PC-3 (cell line): Measurements from ENCODE around the gene GGA1. TPM values are rescaled to one million over a fixed set of nuclear protein-coding genes. Genes with fewer than 3 reads are reported as not detected.
A peak's percentile ranks its signal among the peaks of the same experiment; 100 is the strongest.

Source experiments
- ATAC-seq: fragments of 200-7000 bp; cut with Tn5 transposase; 2 replicates; pipeline ENCODE4 v1.9.1; 2020; ENCODE audit warnings: mild to moderate bottlenecking, moderate library complexity
- BruUV-seq: library from RNA; stranded (reverse); fragments of 400-500 nt; replicated peaks from 2 replicates; lab custom pipeline; 2021; lab: Mats Ljungman, UMichigan
- CTCF ChIA-PET: fragments of 300-600 bp; sonication (Branson Sonifier 250); formaldehyde crosslinking; loops from one replicate; lab custom pipeline; 2022; ENCODE audit warnings: antibody characterized with exemption; lab: Charles Lee
- POLR2A ChIA-PET: fragments of 300-600 bp; sonication (Branson Sonifier 250); formaldehyde crosslinking; loops from one replicate; lab custom pipeline; 2022; ENCODE audit warnings: antibody characterized with exemption; ENCODE audit not compliant: unreplicated experiment; lab: Charles Lee
- DNase-seq: peaks from one replicate; pipeline ENCODE4 v3.0.0-alpha.2; 2015
- H2AFZ ChIP-seq: fragments of 300-600 bp; sonication (generic); 2 replicates; pipeline ENCODE4 v1.6.0; 2016; ENCODE audit warnings: antibody characterized with exemption, low read length
- H3F3A ChIP-seq: fragments of 300-600 bp; sonication (generic); one replicate; pipeline ENCODE4 v1.6.0; 2017; ENCODE audit warnings: antibody characterized with exemption, low read length, control low read depth, mild to moderate bottlenecking; ENCODE audit not compliant: unreplicated experiment
- H3K27ac ChIP-seq: fragments of 300-600 bp; sonication (generic); 2 replicates; pipeline ENCODE4 v1.5.1; 2016; ENCODE audit warnings: mild to moderate bottlenecking, low read length
- H3K27me3 ChIP-seq: fragments of 300-600 bp; sonication (generic); 2 replicates; pipeline ENCODE4 v1.6.1; 2016; ENCODE audit warnings: low read length, mixed read lengths
- H3K36me3 ChIP-seq: fragments of 300-600 bp; sonication (generic); 2 replicates; pipeline ENCODE4 v1.6.1; 2016; ENCODE audit warnings: low read depth, mixed run types, low read length, mixed read lengths
- H3K4me1 ChIP-seq: fragments of 300-600 bp; sonication (generic); 2 replicates; pipeline ENCODE4 v1.5.1; 2016; ENCODE audit warnings: low read length; ENCODE audit not compliant: insufficient read depth
- H3K4me2 ChIP-seq: fragments of 300-600 bp; sonication (generic); 2 replicates; pipeline ENCODE4 v1.6.0; 2016; ENCODE audit warnings: low read length
- H3K4me3 ChIP-seq: fragments of 300-600 bp; sonication (generic); 2 replicates; pipeline ENCODE4 v1.5.1; 2016; ENCODE audit warnings: mild to moderate bottlenecking, low read length, mixed read lengths
- H3K79me2 ChIP-seq: fragments of 300-600 bp; sonication (generic); 2 replicates; pipeline ENCODE4 v1.6.1; 2017; ENCODE audit warnings: low read length, mixed read lengths
- H3K9ac ChIP-seq: fragments of 300-600 bp; sonication (generic); 2 replicates; pipeline ENCODE4 v1.6.0; 2016; ENCODE audit warnings: mild to moderate bottlenecking, low read length
- H3K9me2 ChIP-seq: fragments of 300-600 bp; sonication (generic); replicated peaks from 2 replicates; pipeline ENCODE4 v1.6.1; 2016; ENCODE audit warnings: mixed run types, low read length, mixed read lengths
- H3K9me3 ChIP-seq: fragments of 300-600 bp; sonication (generic); 2 replicates; pipeline ENCODE4 v1.6.1; 2016; ENCODE audit warnings: low read length, mixed read lengths
- H4K20me1 ChIP-seq: fragments of 300-600 bp; sonication (generic); 2 replicates; pipeline ENCODE4 v1.6.1; 2016; ENCODE audit warnings: low read length, mixed read lengths
- EZH2 ChIP-seq: fragments of 300-600 bp; sonication (generic); IDR thresholded peaks from one replicate; pipeline ENCODE4 v1.6.1; 2017; ENCODE audit warnings: antibody characterized with exemption, mild to moderate bottlenecking, low read length; ENCODE audit not compliant: unreplicated experiment
- EZH2phosphoT487 ChIP-seq: fragments of 300-600 bp; sonication (generic); IDR thresholded peaks from 2 replicates; pipeline ENCODE4 v1.6.1; 2018; ENCODE audit warnings: mild to moderate bottlenecking, antibody characterized with exemption, low read length, borderline replicate concordance
- intact Hi-C: fragments of 100-400 bp; cut with micrococcal nuclease; formaldehyde crosslinking; loops from 2 replicates; pipeline ENCODE4 v1.9.0; 2023
- total RNA-seq: library from RNA; depleted of rRNA; stranded (reverse); fragments of >200 nt; gene quantifications from 2 replicates; pipeline ENCODE4 v1.2.3, GENCODE V29; 2014
- TF ChIP-seq, protein P1 (sequence below): fragments of 300-600 bp; sonication (generic); conservative IDR thresholded peaks from 2 replicates; pipeline ENCODE4 v1.5.1; 2017; ENCODE audit warnings: antibody characterized with exemption, low read depth, mild to moderate bottlenecking, low read length

GGA1 gene
- total RNA-seq, 1 experiment from 2014 or later: 49.1 TPM

DNA sequence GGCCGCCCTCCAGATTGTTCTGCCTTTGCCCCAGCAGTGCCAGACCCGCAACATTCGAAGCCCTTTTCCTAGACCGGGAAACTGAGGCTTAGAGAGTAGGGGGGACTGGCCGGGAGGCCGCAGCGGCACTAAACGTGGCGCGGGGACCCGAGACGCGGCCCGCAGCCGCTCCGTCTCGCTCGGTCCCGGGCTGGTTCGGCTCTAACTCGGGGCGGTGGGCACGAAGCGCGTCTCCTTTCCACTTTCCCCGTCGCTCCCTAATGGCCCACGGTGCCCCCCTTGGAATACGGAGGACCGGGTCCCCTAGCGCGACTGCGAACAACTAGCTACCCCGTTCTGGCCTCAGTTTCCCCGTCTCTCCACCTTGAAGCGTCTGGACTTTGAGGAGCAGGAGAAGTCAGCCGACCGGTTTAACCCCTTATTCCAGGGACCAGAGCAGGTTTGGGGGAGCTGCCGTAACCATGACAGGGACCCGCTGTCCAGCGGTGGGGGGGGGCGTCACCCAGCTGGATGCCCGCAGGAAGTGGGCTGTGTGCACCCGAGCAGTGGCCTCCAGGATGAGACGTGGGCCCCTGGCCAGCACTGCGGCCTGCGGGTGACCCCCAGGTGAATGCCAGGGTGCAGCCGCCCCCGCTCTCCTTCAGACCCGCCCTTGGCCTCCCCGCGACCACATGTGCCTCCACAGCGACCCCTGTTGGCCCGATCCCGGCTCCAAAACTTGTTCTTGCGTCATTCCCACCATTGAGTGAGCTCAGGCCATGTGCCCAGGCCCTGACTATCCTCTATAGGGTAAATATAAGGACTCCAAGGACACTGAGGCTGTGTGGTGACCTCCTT is 47.2 kb upstream of the GGA1 start:
- Histone ChIP-seq H3K4me3 (peak overlapping the region; percentile 87), H3K27ac (peak overlapping the region; percentile 75), H2AFZ (peak overlapping the region; percentile 32), H3F3A (peaks cover 5% of the 10 kb centered on the region), H3K9me2 (no peaks in the 10 kb centered on the region), H3K9me3 (no peaks in the 10 kb centered on the region), H3K9ac (peak overlapping the region; percentile 89), H3K4me1 (peaks cover 40% of the 10 kb centered on the region), H3K27me3 (no peaks in the 10 kb centered on the region), H3K36me3 (peaks cover 4% of the 10 kb centered on the region; the same call in 1 of the 2 replicates), H3K4me2 (peak overlapping the region; percentile 99), H3K79me2 (peaks cover 59% of the 10 kb centered on the region), H4K20me1 (peaks cover 13% of the 10 kb centered on the region)
- POLR2A ChIA-PET: interaction anchor here (0.5 to 0.6 kb wide), 3 partner anchors 47 to 1144 kb away, joined by 3 to 39 read pairs (median 3); partner anchors contain the start of gene GTPBP1
- TF ChIP-seq EZH2phosphoT487: no peak
- TF ChIP-seq, protein P1, sequence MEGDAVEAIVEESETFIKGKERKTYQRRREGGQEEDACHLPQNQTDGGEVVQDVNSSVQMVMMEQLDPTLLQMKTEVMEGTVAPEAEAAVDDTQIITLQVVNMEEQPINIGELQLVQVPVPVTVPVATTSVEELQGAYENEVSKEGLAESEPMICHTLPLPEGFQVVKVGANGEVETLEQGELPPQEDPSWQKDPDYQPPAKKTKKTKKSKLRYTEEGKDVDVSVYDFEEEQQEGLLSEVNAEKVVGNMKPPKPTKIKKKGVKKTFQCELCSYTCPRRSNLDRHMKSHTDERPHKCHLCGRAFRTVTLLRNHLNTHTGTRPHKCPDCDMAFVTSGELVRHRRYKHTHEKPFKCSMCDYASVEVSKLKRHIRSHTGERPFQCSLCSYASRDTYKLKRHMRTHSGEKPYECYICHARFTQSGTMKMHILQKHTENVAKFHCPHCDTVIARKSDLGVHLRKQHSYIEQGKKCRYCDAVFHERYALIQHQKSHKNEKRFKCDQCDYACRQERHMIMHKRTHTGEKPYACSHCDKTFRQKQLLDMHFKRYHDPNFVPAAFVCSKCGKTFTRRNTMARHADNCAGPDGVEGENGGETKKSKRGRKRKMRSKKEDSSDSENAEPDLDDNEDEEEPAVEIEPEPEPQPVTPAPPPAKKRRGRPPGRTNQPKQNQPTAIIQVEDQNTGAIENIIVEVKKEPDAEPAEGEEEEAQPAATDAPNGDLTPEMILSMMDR: peak; percentile 74
- BruUV-seq: no TSS peak
- peak; percentile 84 for DNase-seq
- intact Hi-C loops: no loop called here
- CTCF ChIA-PET: interaction anchor here (0.6 to 1.4 kb wide), 5 partner anchors 12 to 129 kb away, joined by 3 to 5 read pairs (median 5); no protein-coding TSS in a partner anchor
- ATAC-seq: peak; percentile 23

- Histone ChIP-seq H3K4me3 (peak overlapping the region; percentile 87), H3K4me2 (peak overlapping the region; percentile 99), H3K9ac (peak overlapping the region; percentile 89), H3K4me1 (peaks cover 48% of the 10 kb centered on the region), H2AFZ (no peak overlapping the region), H3K27me3 (no peaks in the 10 kb centered on the region), H3K9me3 (no peaks in the 10 kb centered on the region), H3K27ac (peak overlapping the region; percentile 75), H3K36me3 (peaks cover 8% of the 10 kb centered on the region), H3K9me2 (no peaks in the 10 kb centered on the region), H4K20me1 (peaks cover 17% of the 10 kb centered on the region), H3K79me2 (peaks cover 63% of the 10 kb centered on the region), H3F3A (peaks cover 5% of the 10 kb centered on the region)
- ChIA-PET POLR2A (interaction anchor here (0.5 to 0.6 kb wide), 2 partner anchors 46 to 1143 kb away, joined by 3 to 39 read pairs; partner anchors contain the start of gene GTPBP1), CTCF (interaction anchor here (0.6 to 1.4 kb wide), 4 partner anchors 13 to 130 kb away, joined by 3 to 5 read pairs (median 5); no protein-coding TSS in a partner anchor)
- TF ChIP-seq, protein P1: no peak
- no peak for TF ChIP-seq EZH2
- no peak for TF ChIP-seq EZH2phosphoT487
- no TSS peak for BruUV-seq
- no peak for ATAC-seq
- no peak for DNase-seq
- intact Hi-C loops: no loop called here
Measured at GRCh38 chr22:37562049-37562875, 46.4 kb upstream of the GGA1 start.
